ENCODE measurements around the gene PGD.

- no peak for TF ChIP-seq CTCF (tag by site-specific recombination; IDR thresholded peaks at IDR 0.05)
- TF ChIP-seq ZNF530 (tag by site-specific recombination; IDR thresholded peaks at IDR 0.05; ENCODE audit: low read depth): no peak
- no peak for TF ChIP-seq ZNF175 (tag by site-specific recombination; IDR thresholded peaks at IDR 0.05)
- TF ChIP-seq YY1 (tag by site-specific recombination; IDR thresholded peaks at IDR 0.05): no peak
These were observed 22.8 kb downstream of the PGD start for GRCh38 chr1:10421637-10422036.
